ENCODE data around the gene PEX7.
"Not testable (repeated sequence)": the region's sequence is repeated elsewhere in the genome, so short reads cannot be mapped to it uniquely, and the experiment has no call there.

The PEX7 gene

GRCh38 chr6:136950436-136951126, 128.2 kb downstream of the PEX7 start:
- DNase-seq (ENCODE audit: low spot score), result no peak

GRCh38 chr6:136952714-136953260, 130.4 kb downstream of the PEX7 start:
- DNase-seq (ENCODE audit: low spot score), result no peak

DNA sequence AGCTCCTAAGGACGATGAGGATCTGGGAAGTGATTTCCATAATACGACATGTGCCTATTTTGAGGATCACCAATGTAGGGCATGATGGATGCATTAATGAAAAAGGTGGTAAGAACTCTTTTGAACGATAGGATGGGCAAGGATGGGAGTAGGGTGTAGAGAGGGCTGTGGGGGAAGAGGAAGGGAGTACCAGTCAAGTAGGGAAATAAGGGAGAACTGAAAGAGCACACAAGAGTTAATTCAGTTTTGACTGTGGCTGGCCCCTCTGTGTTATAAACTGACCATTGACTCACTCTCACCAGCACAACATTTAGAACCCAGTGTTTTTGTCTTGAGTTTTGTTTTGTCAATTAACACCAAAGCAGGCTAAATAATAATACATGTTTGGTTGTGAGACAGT, 132.7 kb downstream of the PEX7 start:
- DNase-seq (ENCODE audit: low spot score), result no peak

DNA sequence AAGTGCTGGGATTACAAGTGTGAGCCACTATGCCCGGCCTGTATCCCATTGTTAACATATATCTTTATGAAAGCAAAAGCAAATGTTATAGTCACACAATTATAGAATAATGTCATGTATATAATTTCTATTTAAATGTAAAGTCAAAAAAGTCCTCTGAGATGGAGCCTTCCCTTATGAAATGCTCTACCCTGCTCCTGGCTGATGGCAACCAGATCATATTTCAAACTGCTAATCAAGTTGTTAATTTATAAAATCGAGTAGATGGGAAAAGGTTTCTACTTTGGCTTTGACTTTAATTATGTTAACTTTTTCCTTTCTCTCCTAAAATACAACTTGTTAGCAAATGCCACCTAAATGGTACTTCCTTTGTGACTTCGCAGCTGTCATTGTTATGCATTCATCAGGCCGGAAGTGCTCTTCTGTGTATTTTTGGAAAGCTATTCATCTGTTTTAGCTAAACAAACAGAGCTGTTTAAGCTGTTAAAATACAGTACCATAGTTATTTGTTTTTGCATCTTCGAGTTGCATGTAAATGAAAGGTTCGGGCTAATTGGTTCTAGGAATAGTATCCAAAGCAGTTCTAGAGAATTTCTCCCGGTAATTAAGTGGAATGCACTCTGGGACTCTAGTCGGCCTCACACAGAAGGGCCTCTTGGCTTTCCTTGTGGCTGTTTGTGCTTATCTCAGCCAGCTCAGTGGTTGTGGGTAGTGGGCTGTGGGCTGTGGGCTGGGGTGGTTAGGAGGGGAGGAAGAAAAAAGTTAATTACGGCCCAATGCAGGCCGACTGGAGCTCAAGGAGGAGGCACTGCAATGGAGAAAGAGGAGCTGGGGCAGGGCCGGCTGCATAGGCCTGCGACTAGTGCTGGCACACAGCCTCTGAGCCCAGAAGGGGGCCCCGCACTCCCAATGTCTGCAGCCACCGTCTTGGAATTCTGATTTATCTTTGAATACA, 134.5 kb downstream of the PEX7 start:
- DNase-seq (ENCODE audit: low spot score), result no peak

DNA sequence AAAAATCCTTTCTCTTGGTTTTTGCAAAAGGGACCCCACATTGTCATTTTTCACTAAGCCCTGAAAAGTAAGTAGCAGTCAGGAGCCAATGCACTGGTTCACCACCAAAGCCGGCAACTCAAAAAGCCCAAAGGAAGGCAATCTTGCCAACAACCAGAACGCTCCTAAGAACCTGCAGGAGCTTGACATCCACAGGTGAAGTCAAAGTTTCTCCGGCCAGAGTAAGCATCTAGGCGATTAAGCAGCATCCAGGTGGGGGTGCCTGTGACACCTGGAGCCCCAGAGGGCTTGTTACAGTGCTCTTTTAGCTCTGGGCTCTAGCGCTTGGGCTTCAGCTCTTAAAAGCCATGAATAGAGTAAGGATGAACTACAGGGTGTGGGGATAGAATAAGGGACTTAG, 135.8 kb downstream of the PEX7 start:
- DNase-seq (ENCODE audit: low spot score), result no peak

GRCh38 chr6:136959471-136959891, 137.1 kb downstream of the PEX7 start:
- no peak for DNase-seq (ENCODE audit: low spot score)

DNA sequence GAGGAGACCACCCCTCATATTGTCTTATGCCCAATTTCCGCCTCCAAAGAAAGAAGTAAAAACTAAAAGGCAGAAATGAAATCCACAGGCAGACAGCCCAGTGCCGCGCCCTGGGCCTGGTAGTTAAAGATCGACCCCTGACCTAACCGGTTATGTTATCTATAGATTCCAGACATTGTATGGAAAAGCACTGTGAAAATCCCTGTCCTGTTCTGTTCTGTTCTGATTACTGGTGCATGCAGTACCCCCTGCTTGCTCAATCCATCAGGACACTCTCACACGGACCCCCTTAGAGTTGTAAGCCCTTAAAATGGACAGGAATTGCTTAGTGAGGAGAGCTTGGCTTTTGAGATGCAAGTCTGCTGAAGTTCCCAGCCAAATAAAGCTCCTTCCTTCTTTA, 137.5 kb downstream of the PEX7 start:
- not testable (repeated sequence) for DNase-seq (ENCODE audit: low spot score)

GRCh38 chr6:136960781-136961180, 138.4 kb downstream of the PEX7 start:
- DNase-seq (ENCODE audit: low spot score), result no peak

GRCh38 chr6:136961848-136962247, 139.5 kb downstream of the PEX7 start:
- DNase-seq (ENCODE audit: low spot score), result no peak

- DNase-seq (ENCODE audit: low spot score), result no peak
These were observed 140.3 kb downstream of the PEX7 start for GRCh38 chr6:136962661-136963060.

DNA sequence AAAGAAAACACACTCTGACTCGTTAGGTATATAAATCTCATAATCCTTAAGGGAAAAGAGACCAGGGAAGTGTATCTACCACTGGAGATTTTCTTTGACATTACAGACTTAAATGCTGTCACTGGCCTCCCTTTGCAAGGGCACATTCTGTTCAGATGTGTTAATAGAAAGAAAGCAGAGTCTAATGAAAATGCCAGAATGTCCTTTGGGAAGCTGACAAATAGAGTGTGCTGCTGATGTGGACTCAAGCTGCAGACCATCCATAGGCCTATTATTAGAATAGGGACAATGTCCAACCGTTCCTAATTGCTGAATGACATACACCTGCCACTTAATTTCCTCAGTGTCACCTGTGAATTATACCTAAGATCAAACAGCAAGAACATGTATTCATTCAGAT, 140.9 kb downstream of the PEX7 start:
- DNase-seq (ENCODE audit: low spot score), result no peak

Measured in activated CD4-positive, alpha-beta T cell treated with anti-CD3 and anti-CD28 coated beads, Interleukin-2, Interleukin-4, amounts not matched to agents 100 ng/mL and 50 ng/mL, durations not matched to agents 16 hours and 8 hours (primary cell).